HepG2 (cell line): Measurements from ENCODE around the gene LIN28A. TPM values are rescaled to one million over a fixed set of nuclear protein-coding genes. Genes with fewer than 3 reads are reported as not detected.

Source experiments
- AGO1 ChIP-seq: fragments of 200-400 bp; formaldehyde crosslinking; IDR thresholded peaks from 2 replicates; pipeline ENCODE4 v1.6.1; 2017; ENCODE audit warnings: mild to moderate bottlenecking, low read depth, low read length, moderate library complexity; ENCODE audit not compliant: poor library complexity, severe bottlenecking
- DNMT3B ChIP-seq: conservative IDR thresholded peaks from 2 replicates; pipeline ENCODE4 v1.6.1; 2016; ENCODE audit warnings: missing biosample characterization, control low read depth
- KDM5A ChIP-seq: fragments of 200-600 bp; sonication (generic); IDR thresholded peaks from 2 replicates; pipeline ENCODE4 v1.7.0; 2018; ENCODE audit warnings: antibody characterized with exemption, mild to moderate bottlenecking, low read length, borderline replicate concordance
- NFYC ChIP-seq: IDR thresholded peaks from 2 replicates; pipeline ENCODE4 v1.6.1; 2016; ENCODE audit warnings: missing genetic modification reagents, missing compliant biosample characterization
- RBM39 ChIP-seq: fragments of 200-400 bp; formaldehyde crosslinking; IDR thresholded peaks from one replicate; pipeline ENCODE4 v1.6.1; 2018; ENCODE audit warnings: antibody characterized with exemption, mild to moderate bottlenecking, low read depth, low read length; ENCODE audit not compliant: poor library complexity, severe bottlenecking
- SMAD9 ChIP-seq: sonication (generic); formaldehyde crosslinking; IDR thresholded peaks from 2 replicates; pipeline ENCODE4 v1.5.1; 2020; ENCODE audit warnings: mild to moderate bottlenecking, missing genetic modification reagents
- TRIM24 ChIP-seq: sonication (generic); formaldehyde crosslinking; IDR thresholded peaks from 2 replicates; pipeline ENCODE4 v1.8.0; 2022; ENCODE audit warnings: mild to moderate bottlenecking, missing genetic modification reagents
- ZKSCAN1 ChIP-seq: fragments of 150-350 bp; IDR thresholded peaks from 2 replicates; pipeline ENCODE4 v1.6.1; 2014; ENCODE audit warnings: low read length
- ZNF263 ChIP-seq: sonication (generic); formaldehyde crosslinking; IDR thresholded peaks from 2 replicates; pipeline ENCODE4 v1.4.0; 2020; ENCODE audit warnings: missing genetic modification reagents
- ZNF326 ChIP-seq: sonication (generic); formaldehyde crosslinking; IDR thresholded peaks from 2 replicates; pipeline ENCODE4 v1.4.0; 2020; ENCODE audit warnings: missing genetic modification reagents, borderline replicate concordance
- ZNF335 ChIP-seq: sonication (generic); formaldehyde crosslinking; IDR thresholded peaks from 2 replicates; pipeline ENCODE4 v1.4.0; 2020; ENCODE audit warnings: missing genetic modification reagents
- ZNF501 ChIP-seq: sonication (generic); formaldehyde crosslinking; IDR thresholded peaks from 2 replicates; pipeline ENCODE4 v1.5.1; 2020; ENCODE audit warnings: mild to moderate bottlenecking, moderate library complexity, missing genetic modification reagents
- ZNF713 ChIP-seq: sonication (generic); formaldehyde crosslinking; IDR thresholded peaks from 2 replicates; pipeline ENCODE4 v1.4.0; 2020; ENCODE audit warnings: mild to moderate bottlenecking, missing genetic modification reagents
- ZNF839 ChIP-seq: sonication (generic); formaldehyde crosslinking; IDR thresholded peaks from 2 replicates; pipeline ENCODE4 v1.4.0; 2020; ENCODE audit warnings: missing genetic modification reagents, mild to moderate bottlenecking, borderline replicate concordance
- ZSCAN31 ChIP-seq: sonication (generic); formaldehyde crosslinking; IDR thresholded peaks from 2 replicates; pipeline ENCODE4 v1.5.0; 2020; ENCODE audit warnings: low read depth, mild to moderate bottlenecking, missing genetic modification reagents
- polyA plus RNA-seq, 8 experiments: library from polyadenylated mRNA; depleted of rRNA in 3 of 8; stranded (reverse) in 7 of 8; unstranded in 1 of 8; fragments of >200 nt; fragmentation: Illumina TruSeq in 4 of 8; extraction: Trizol in 4 of 8; gene quantifications; 2 replicates each; pipeline versions ENCODE4 v1.2.1 to v1.2.3, GENCODE V29; 2011 to 2016; ENCODE audit warnings: low read depth in 4 of 8, missing spikeins in 1 of 8, mixed read lengths in 1 of 8; ENCODE audit not compliant: insufficient read depth in 1 of 8
- total RNA-seq, 5 experiments: library from RNA; depleted of rRNA; stranded (reverse); fragments of >200 nt; fragmentation: Illumina TruSeq; extraction: Trizol; gene quantifications; 2 replicates each; pipeline ENCODE4 v1.2.3, GENCODE V29; 2016; ENCODE audit warnings: low read depth in 1 of 5
- TF ChIP-seq, protein P1 (sequence below): IDR thresholded peaks from 2 replicates; pipeline ENCODE4 v1.6.1; 2016; ENCODE audit warnings: low read depth
- TF ChIP-seq, protein P2 (sequence below): sonication (generic); formaldehyde crosslinking; IDR thresholded peaks from 2 replicates; pipeline ENCODE4 v1.4.0; 2020; ENCODE audit warnings: missing genetic modification reagents
- TF ChIP-seq, protein P3 (sequence below): sonication (generic); formaldehyde crosslinking; IDR thresholded peaks from 2 replicates; pipeline ENCODE4 v1.9.0; 2021; ENCODE audit warnings: missing genetic modification reagents, borderline replicate concordance
- TF ChIP-seq, protein P4 (sequence below): IDR thresholded peaks from 2 replicates; pipeline ENCODE4 v1.6.1; 2012; ENCODE audit warnings: low read depth, low read length, improper control_type of control experiment
- TF ChIP-seq, protein P5 (sequence below), 2 experiments: fragments of 450-650 bp in 1 of 2; sonication (generic) in 1 of 2; formaldehyde crosslinking; IDR thresholded peaks; 2 replicates each; pipeline versions ENCODE4 v1.5.0 to v1.8.0; 2020 to 2022; ENCODE audit warnings: mild to moderate bottlenecking in 1 of 2, missing genetic modification reagents in 1 of 2
- TF ChIP-seq, protein P6 (sequence below): IDR thresholded peaks from 2 replicates; pipeline ENCODE4 v1.6.1; 2018; ENCODE audit warnings: missing genetic modification reagents

LIN28A gene
- total and polyA plus RNA-seq, 2 of the 13 experiments (the other 11 are each of a cell fraction or from before 2014, with no cell fraction given): not detected

DNA sequence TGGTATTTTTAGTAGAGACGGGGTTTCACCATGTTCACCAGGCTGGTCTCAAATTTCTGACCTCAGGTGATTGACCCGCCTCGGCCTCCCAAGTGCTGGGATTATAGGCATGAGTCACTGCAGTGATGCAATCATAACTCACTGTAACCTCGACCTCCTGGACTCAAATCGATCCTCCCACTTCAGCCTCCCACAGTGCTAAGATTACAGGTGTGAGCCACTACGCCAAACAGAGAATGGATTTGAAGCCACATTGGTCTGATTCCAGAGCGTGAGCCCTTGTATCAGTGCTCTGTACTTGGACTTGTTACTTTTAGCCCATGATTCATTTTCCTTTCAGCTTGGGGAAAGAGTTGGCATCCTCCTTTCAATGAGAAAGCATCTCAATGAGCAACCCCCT is 23.2 kb upstream of the LIN28A start (continued):
- TF ChIP-seq ZNF263: peak; percentile 70; the same call in 1 of the 2 replicates
- TF ChIP-seq SMAD9 (CRISPR knock-in tag): no peak
- TF ChIP-seq TRIM24 (CRISPR knock-in tag): 0 out of 2 replicates have a peak, but pooled peaks have one; percentile 54
- no peak for TF ChIP-seq AGO1
- TF ChIP-seq ZNF335 (CRISPR knock-in tag): peak; percentile 53; the same call in 1 of the 2 replicates
- 0 out of 2 replicates have a peak, but pooled peaks have one; percentile 58 for TF ChIP-seq ZSCAN31 (CRISPR knock-in tag)
- TF ChIP-seq, protein P1, sequence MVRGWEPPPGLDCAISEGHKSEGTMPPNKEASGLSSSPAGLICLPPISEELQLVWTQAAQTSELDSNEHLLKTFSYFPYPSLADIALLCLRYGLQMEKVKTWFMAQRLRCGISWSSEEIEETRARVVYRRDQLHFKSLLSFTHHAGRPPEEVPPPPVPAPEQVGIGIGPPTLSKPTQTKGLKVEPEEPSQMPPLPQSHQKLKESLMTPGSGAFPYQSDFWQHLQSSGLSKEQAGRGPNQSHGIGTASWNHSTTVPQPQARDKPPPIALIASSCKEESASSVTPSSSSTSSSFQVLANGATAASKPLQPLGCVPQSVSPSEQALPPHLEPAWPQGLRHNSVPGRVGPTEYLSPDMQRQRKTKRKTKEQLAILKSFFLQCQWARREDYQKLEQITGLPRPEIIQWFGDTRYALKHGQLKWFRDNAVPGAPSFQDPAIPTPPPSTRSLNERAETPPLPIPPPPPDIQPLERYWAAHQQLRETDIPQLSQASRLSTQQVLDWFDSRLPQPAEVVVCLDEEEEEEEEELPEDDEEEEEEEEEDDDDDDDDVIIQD: peak; percentile 47; the same call in 1 of the 2 replicates
- 0 out of 2 replicates have a peak, but pooled peaks have one; percentile 18 for TF ChIP-seq ZNF501 (CRISPR knock-in tag)
- TF ChIP-seq, protein P2, sequence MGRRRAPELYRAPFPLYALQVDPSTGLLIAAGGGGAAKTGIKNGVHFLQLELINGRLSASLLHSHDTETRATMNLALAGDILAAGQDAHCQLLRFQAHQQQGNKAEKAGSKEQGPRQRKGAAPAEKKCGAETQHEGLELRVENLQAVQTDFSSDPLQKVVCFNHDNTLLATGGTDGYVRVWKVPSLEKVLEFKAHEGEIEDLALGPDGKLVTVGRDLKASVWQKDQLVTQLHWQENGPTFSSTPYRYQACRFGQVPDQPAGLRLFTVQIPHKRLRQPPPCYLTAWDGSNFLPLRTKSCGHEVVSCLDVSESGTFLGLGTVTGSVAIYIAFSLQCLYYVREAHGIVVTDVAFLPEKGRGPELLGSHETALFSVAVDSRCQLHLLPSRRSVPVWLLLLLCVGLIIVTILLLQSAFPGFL (CRISPR knock-in tag): no peak
- peak; percentile 61 for TF ChIP-seq NFYC (CRISPR knock-in tag)
- no peak for TF ChIP-seq ZNF713 (CRISPR knock-in tag)
- no peak for TF ChIP-seq ZNF326
- TF ChIP-seq, protein P3, sequence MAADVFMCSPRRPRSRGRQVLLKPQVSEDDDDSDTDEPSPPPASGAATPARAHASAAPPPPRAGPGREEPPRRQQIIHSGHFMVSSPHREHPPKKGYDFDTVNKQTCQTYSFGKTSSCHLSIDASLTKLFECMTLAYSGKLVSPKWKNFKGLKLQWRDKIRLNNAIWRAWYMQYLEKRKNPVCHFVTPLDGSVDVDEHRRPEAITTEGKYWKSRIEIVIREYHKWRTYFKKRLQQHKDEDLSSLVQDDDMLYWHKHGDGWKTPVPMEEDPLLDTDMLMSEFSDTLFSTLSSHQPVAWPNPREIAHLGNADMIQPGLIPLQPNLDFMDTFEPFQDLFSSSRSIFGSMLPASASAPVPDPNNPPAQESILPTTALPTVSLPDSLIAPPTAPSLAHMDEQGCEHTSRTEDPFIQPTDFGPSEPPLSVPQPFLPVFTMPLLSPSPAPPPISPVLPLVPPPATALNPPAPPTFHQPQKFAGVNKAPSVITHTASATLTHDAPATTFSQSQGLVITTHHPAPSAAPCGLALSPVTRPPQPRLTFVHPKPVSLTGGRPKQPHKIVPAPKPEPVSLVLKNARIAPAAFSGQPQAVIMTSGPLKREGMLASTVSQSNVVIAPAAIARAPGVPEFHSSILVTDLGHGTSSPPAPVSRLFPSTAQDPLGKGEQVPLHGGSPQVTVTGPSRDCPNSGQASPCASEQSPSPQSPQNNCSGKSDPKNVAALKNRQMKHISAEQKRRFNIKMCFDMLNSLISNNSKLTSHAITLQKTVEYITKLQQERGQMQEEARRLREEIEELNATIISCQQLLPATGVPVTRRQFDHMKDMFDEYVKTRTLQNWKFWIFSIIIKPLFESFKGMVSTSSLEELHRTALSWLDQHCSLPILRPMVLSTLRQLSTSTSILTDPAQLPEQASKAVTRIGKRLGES (CRISPR knock-in tag): no peak
- no peak for TF ChIP-seq ZNF839 (CRISPR knock-in tag)
- TF ChIP-seq, protein P4, sequence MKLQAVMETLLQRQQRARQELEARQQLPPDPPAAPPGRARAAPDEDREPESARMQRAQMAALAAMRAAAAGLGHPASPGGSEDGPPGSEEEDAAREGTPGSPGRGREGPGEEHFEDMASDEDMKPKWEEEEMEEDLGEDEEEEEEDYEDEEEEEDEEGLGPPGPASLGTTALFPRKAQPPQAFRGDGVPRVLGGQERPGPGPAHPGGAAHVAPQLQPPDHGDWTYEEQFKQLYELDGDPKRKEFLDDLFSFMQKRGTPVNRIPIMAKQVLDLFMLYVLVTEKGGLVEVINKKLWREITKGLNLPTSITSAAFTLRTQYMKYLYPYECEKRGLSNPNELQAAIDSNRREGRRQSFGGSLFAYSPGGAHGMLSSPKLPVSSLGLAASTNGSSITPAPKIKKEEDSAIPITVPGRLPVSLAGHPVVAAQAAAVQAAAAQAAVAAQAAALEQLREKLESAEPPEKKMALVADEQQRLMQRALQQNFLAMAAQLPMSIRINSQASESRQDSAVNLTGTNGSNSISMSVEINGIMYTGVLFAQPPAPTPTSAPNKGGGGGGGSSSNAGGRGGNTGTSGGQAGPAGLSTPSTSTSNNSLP: peak; percentile 83; the same call in 1 of the 2 replicates
- no peak for TF ChIP-seq KDM5A
- TF ChIP-seq DNMT3B: 0 out of 2 replicates have a peak, but pooled peaks have one; percentile 83
- TF ChIP-seq ZKSCAN1: no peak
- TF ChIP-seq RBM39: no peak
- TF ChIP-seq, protein P5, sequence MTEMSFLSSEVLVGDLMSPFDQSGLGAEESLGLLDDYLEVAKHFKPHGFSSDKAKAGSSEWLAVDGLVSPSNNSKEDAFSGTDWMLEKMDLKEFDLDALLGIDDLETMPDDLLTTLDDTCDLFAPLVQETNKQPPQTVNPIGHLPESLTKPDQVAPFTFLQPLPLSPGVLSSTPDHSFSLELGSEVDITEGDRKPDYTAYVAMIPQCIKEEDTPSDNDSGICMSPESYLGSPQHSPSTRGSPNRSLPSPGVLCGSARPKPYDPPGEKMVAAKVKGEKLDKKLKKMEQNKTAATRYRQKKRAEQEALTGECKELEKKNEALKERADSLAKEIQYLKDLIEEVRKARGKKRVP (CRISPR knock-in tag; IDR thresholded peaks at IDR 0.05): peak in 1 of 2 experiments; percentile 98; a peak in 2 of 4 replicates
- TF ChIP-seq, protein P6, sequence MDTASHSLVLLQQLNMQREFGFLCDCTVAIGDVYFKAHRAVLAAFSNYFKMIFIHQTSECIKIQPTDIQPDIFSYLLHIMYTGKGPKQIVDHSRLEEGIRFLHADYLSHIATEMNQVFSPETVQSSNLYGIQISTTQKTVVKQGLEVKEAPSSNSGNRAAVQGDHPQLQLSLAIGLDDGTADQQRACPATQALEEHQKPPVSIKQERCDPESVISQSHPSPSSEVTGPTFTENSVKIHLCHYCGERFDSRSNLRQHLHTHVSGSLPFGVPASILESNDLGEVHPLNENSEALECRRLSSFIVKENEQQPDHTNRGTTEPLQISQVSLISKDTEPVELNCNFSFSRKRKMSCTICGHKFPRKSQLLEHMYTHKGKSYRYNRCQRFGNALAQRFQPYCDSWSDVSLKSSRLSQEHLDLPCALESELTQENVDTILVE: peak; percentile 79; the same call in 1 of the 2 replicates
